ENCODE results near the gene CYYR1.

CYYR1 gene

GRCh38 chr21:26550326-26550725 lies 22.8 kb downstream of the CYYR1 start:
- FAIRE-seq = no peak

GRCh38 chr21:26546446-26547097 lies 26.5 kb downstream of the CYYR1 start:
- FAIRE-seq = no peak

GRCh38 chr21:26544201-26544775 lies 28.8 kb downstream of the CYYR1 start:
- FAIRE-seq = no peak

GRCh38 chr21:26540651-26541050 lies 32.4 kb downstream of the CYYR1 start:
- FAIRE-seq = no peak

- no peak for FAIRE-seq
Measured at GRCh38 chr21:26539566-26539965, 33.5 kb downstream of the CYYR1 start.

- FAIRE-seq = no peak
Measured at GRCh38 chr21:26534517-26534916, 38.6 kb downstream of the CYYR1 start.

- no peak for FAIRE-seq
Measured at GRCh38 chr21:26532208-26532607, 40.9 kb downstream of the CYYR1 start.

- no peak for FAIRE-seq
Measured at GRCh38 chr21:26529526-26529925, 43.6 kb downstream of the CYYR1 start.

- FAIRE-seq = no peak
Measured at GRCh38 chr21:26528882-26529281, 44.2 kb downstream of the CYYR1 start.

- FAIRE-seq = no peak
Measured at GRCh38 chr21:26522704-26523103, 50.4 kb downstream of the CYYR1 start.

GRCh38 chr21:26519142-26519541 lies 53.9 kb downstream of the CYYR1 start:
- no peak for FAIRE-seq

GRCh38 chr21:26515257-26515656 lies 57.8 kb downstream of the CYYR1 start:
- no peak for FAIRE-seq

GRCh38 chr21:26513212-26513611 lies 59.9 kb downstream of the CYYR1 start:
- no peak for FAIRE-seq

- no peak for FAIRE-seq
Measured at GRCh38 chr21:26512664-26513063, 60.4 kb downstream of the CYYR1 start.

- no peak for FAIRE-seq
Measured at GRCh38 chr21:26508903-26509302, 64.2 kb downstream of the CYYR1 start.

GRCh38 chr21:26506956-26507355 lies 66.1 kb downstream of the CYYR1 start:
- FAIRE-seq = no peak

- no peak for FAIRE-seq
Measured at GRCh38 chr21:26505211-26505610, 67.9 kb downstream of the CYYR1 start.

- no peak for FAIRE-seq
Measured at GRCh38 chr21:26503414-26503813, 69.7 kb downstream of the CYYR1 start.

- no peak for FAIRE-seq
Measured at GRCh38 chr21:26501495-26502021, 71.5 kb downstream of the CYYR1 start.

GRCh38 chr21:26499495-26499894 lies 73.6 kb downstream of the CYYR1 start:
- no peak for FAIRE-seq

GRCh38 chr21:26495283-26495849 lies 77.7 kb downstream of the CYYR1 start:
- no peak for FAIRE-seq

- no peak for FAIRE-seq
Measured at GRCh38 chr21:26491663-26492062, 81.4 kb downstream of the CYYR1 start.

- FAIRE-seq = no peak
Measured at GRCh38 chr21:26490771-26491170, 82.3 kb downstream of the CYYR1 start.

GRCh38 chr21:26489781-26490180 lies 83.3 kb downstream of the CYYR1 start:
- FAIRE-seq = no peak

All from colon (tissue), 2 donors.